Activated naive CD8-positive, alpha-beta T cell (primary cell): ENCODE results near the gene RP9.
A peak's percentile ranks its signal among the peaks of the same experiment; 100 is the strongest.

ENCODE experiments used
- H3K27ac Mint-ChIP-seq: one replicate; pipeline ENCODE4 v1.8.0; 2021; ENCODE audit warnings: mixed read lengths
- H3K27me3 Mint-ChIP-seq: one replicate; pipeline ENCODE4 v1.8.0; 2021; ENCODE audit warnings: mixed read lengths
- H3K36me3 Mint-ChIP-seq: one replicate; pipeline ENCODE4 v1.8.0; 2021; ENCODE audit warnings: mixed read lengths
- H3K4me1 Mint-ChIP-seq: one replicate; pipeline ENCODE4 v1.8.0; 2021; ENCODE audit warnings: low read depth, mixed read lengths
- H3K4me3 Mint-ChIP-seq: one replicate; pipeline ENCODE4 v1.8.0; 2021; ENCODE audit warnings: mild to moderate bottlenecking, mixed read lengths
- H3K9me3 Mint-ChIP-seq: one replicate; pipeline ENCODE4 v1.8.0; 2021; ENCODE audit warnings: low read depth, mixed read lengths

RP9 gene, protein sequence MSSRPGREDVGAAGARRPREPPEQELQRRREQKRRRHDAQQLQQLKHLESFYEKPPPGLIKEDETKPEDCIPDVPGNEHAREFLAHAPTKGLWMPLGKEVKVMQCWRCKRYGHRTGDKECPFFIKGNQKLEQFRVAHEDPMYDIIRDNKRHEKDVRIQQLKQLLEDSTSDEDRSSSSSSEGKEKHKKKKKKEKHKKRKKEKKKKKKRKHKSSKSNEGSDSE

DNA sequence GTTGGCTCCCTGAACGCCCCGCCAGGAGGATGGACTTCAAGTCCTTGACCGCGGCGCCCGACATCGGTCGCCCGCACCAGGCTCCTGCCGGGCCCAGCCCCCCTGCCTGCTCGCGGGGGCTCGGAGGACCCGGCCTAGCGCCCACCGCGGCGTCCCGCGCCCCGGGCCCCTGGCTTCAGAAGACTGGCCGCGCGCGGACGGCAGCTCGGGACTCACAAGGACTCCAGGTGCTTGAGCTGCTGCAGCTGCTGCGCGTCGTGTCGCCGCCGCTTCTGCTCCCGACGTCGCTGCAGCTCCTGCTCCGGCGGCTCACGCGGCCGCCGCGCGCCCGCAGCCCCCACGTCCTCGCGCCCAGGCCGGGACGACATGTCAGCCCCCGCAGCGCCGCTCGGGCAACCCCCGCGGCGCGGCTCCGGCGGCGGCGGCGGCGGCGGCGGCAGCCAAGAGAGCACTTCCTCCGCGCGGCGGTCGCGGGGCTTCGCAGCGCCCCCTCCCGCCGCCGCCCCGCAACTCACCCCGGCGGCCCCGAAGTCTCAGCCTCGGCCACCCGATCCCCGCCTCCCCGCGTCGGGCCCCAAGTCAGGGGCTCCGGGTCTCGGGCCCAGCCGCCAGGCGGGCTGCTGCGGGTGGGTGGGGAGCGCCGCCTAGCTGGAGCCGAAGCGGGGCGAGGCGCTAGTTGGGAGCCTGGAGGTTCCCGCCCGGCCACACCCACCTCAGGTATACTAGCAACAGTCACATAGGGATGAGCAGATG is at the start of gene RP9:
RP9 (minus strand) TSS at position 400 of the 753 bp plus-strand sequence; CDS start at position 368, 32 bp downstream.
- Mint-ChIP-seq H3K27me3 (no peaks in the 10 kb centered on the region), H3K36me3 (no peaks in the 10 kb centered on the region), H3K9me3 (no peaks in the 10 kb centered on the region), H3K4me1 (peaks cover 41% of the 10 kb centered on the region), H3K4me3 (peak within 1 kb of the TSS; percentile 96), H3K27ac (peak within 1 kb of the TSS; percentile 68)

DNA sequence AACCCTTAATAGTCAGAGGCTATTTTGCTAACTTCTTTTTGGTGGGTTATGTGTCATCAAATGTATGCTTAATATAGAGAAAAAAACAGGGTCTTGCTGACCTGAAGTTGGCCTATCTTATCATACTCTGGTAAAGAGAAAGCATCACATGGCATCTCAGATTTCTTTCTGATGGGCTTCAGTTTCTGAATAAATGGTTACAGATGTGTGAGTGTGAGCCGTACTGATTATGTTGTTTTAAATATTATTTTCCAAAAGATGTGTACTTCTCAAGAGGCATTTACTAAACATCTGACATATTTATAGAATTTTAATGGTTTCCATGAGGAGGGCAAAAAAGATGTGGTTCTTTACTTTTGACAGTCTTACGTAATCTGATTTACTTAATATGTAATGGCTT is 48.6 kb upstream of the RP9 start:
- Mint-ChIP-seq H3K27me3 (no peaks in the 10 kb centered on the region), H3K27ac (no peak overlapping the region), H3K4me1 (no peaks in the 10 kb centered on the region), H3K36me3 (peaks cover 34% of the 10 kb centered on the region), H3K9me3 (no peaks in the 10 kb centered on the region), H3K4me3 (no peak overlapping the region)

DNA sequence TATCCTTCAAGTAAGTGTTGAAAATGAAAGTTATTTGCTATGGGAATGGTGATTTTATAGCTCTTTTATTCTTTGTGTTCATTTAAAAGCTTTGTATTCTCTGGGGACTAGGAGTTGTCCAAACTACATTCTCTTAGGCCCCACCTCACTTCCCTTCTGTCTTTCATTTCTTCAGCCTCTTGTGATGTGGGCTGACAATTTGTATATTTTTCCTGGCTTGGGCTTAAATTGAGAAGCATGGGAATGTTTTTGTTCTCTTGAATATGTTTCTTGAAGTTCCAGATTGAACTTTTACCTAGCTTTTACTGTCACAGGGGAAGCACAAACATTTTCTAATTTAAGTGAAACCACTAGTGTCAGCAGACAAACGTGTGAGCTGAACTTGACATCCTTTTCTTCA is 48.1 kb upstream of the RP9 start:
- no peaks in the 10 kb centered on the region for H3K27me3 Mint-ChIP-seq
- no peaks in the 10 kb centered on the region for H3K9me3 Mint-ChIP-seq
- H3K4me3 Mint-ChIP-seq = no peak overlapping the region
- H3K4me1 Mint-ChIP-seq = no peaks in the 10 kb centered on the region
- H3K36me3 Mint-ChIP-seq = peaks cover 33% of the 10 kb centered on the region
- H3K27ac Mint-ChIP-seq = no peak overlapping the region

DNA sequence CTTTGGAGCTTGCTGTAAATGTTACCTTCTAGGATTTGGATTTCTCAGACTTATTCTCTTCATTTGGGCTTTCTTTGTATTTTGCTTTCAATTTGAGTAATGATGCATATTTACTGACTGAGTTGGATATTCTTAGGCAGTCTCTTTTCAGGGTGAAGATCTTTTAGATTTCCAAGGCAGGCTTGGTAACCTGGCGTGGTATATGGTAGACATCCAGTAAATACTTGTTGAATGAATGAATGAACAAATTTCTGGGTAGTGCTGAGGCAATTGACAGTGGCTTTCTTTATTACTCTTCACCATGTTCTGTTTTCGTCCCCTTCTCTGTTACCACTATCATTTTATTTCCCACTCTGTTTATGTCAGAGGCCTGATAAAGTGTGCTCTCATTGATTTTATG is 47.2 kb upstream of the RP9 start:
- Mint-ChIP-seq H3K36me3 (peaks cover 30% of the 10 kb centered on the region), H3K9me3 (no peaks in the 10 kb centered on the region), H3K4me3 (no peak overlapping the region), H3K4me1 (no peaks in the 10 kb centered on the region), H3K27ac (no peak overlapping the region), H3K27me3 (no peaks in the 10 kb centered on the region)

DNA sequence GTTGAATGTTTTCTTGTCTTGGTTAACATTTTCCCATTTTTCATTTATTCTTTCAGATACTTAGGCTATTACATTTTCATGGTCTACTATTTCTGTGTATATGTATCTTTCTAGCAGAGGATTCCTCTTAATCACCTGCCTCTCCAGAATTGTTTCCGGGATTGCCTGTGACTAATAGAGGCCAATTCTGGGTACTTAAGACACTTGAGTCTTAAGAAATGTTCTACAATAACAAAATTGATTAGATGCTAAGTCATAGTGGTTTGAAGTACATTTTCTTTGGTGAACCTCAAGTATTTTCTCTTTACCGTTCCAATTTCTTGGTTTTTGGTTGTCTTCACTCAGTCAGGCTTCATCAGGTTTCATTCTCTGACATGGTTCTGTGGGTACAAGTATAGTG is 46.6 kb upstream of the RP9 start:
- Mint-ChIP-seq H3K4me3 (no peak overlapping the region), H3K27me3 (no peaks in the 10 kb centered on the region), H3K4me1 (no peaks in the 10 kb centered on the region), H3K9me3 (no peaks in the 10 kb centered on the region), H3K36me3 (peaks cover 26% of the 10 kb centered on the region), H3K27ac (no peak overlapping the region)

DNA sequence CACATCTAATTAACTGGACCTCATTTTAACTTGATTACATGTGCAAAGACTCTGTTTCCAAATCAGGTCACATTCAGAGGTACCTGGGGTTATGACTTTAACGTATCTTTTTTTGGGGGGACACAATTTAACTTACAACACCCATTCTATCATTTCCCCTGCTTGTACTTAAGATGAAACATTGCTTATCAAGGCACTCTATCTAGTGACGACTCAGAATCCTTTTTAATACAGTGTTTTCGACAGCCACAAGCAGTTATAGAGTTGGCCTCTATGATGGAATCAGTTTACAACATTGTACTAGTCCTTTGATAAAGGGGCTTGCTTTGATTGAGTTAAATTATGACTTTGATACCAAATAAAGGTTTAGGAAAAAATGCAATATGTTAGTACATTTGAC is 42.9 kb upstream of the RP9 start:
- no peaks in the 10 kb centered on the region for H3K9me3 Mint-ChIP-seq
- H3K36me3 Mint-ChIP-seq = peaks cover 28% of the 10 kb centered on the region
- H3K27me3 Mint-ChIP-seq = no peaks in the 10 kb centered on the region
- no peak overlapping the region for H3K27ac Mint-ChIP-seq
- no peak overlapping the region for H3K4me3 Mint-ChIP-seq
- H3K4me1 Mint-ChIP-seq = no peaks in the 10 kb centered on the region

DNA sequence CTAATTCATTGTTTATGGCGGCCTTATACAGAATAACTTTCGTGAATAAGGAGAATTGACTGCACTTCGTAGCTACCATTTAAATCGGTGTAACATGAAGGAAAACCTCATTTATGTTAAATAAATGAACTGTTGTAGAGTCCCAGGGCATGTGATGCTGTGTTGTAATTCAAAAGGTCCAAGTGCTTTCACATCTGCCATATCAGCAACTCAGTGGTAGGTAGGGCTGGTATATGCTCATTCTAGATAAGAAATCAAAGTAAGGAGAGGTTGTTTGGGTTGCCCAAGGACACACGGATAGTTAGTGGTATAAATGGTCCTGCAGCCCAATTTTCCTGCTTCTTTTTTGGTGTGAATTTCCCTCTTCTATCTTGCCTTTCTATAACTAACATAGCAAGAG is 36.0 kb upstream of the RP9 start:
- H3K4me1 Mint-ChIP-seq = peaks cover 7% of the 10 kb centered on the region
- H3K9me3 Mint-ChIP-seq = peaks cover 4% of the 10 kb centered on the region
- H3K36me3 Mint-ChIP-seq = peaks cover 21% of the 10 kb centered on the region
- no peak overlapping the region for H3K4me3 Mint-ChIP-seq
- no peak overlapping the region for H3K27ac Mint-ChIP-seq
- no peaks in the 10 kb centered on the region for H3K27me3 Mint-ChIP-seq

DNA sequence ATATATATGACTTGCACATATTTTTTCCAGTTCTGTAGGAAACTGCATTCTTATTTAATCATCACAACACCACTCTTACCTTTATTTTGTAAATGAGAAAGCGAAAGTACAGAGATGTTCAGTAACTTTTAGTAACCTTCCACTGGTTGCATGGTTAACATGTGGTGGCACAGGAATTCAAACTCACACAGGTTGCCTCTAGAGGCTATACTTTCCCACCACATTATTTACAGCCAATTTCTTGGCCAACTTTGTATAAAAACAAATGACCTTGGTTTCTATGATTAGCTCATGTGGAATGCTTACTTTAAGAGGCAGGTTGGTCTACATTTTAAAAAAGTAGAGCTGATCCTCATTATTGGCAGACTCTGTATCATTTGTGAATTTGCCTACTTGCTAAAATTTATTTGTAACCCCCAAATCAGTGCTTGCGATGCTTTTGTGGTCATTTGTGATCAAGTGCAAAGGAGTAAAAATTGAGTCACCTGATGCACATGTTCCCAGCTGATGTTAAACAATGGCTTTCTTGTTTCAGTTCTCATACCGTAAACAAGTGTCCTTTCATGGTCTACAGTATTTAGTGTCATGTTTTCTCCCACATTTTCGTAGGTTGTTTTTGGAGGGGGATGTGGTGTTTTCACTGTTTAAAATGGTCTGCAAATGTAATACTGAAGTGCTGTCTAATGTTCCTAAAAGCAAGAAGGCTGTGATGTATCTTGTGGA is 35.0 kb upstream of the RP9 start:
- Mint-ChIP-seq H3K36me3 (peaks cover 22% of the 10 kb centered on the region), H3K4me1 (peaks cover 7% of the 10 kb centered on the region), H3K27ac (no peak overlapping the region), H3K4me3 (no peak overlapping the region), H3K9me3 (peaks cover 4% of the 10 kb centered on the region), H3K27me3 (no peaks in the 10 kb centered on the region)

DNA sequence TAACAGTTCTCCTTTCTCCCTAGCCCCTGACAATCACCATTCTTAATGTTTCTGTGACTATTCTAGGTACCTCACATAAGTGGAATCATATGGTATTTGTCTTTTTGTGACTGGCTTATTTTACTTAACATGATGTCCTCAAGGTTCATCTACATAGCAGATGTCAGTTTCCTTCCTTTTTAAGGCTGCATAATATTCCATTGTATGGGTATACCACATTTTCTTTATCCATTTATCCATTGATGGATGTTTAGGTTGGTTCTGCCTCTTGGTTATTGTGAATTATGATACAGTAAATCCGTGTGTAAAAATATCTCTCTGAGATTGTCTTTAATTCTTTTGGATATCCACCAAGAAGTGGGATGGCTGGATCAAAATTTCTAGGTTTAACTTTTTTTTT is 33.4 kb upstream of the RP9 start:
- H3K27ac Mint-ChIP-seq = no peak overlapping the region
- H3K27me3 Mint-ChIP-seq = no peaks in the 10 kb centered on the region
- H3K4me3 Mint-ChIP-seq = no peak overlapping the region
- H3K36me3 Mint-ChIP-seq = peaks cover 16% of the 10 kb centered on the region
- peaks cover 4% of the 10 kb centered on the region for H3K9me3 Mint-ChIP-seq
- H3K4me1 Mint-ChIP-seq = peaks cover 7% of the 10 kb centered on the region

DNA sequence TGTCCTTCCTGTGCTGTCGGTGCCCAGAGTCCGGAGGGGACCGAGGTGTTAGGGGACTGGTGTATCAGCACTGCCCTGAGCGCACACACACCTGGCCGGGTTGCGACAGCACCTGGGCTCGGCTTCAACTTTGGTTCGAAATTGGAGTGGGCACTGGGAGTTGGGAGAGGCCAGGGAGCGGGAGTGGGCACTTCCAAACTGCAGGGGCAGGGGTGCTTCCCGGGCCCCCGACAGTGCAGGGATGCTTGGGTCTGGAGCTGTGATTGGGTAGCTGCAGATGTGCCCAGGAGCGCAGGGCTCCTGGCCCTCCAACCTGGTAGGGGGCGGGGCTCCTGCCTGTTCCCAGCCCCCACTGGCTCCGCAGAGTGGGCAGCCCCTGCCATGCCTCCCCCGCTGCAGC is 27.9 kb upstream of the RP9 start:
- Mint-ChIP-seq H3K4me1 (peaks cover 9% of the 10 kb centered on the region), H3K9me3 (peaks cover 6% of the 10 kb centered on the region), H3K27me3 (no peaks in the 10 kb centered on the region), H3K4me3 (no peak overlapping the region), H3K36me3 (peaks cover 17% of the 10 kb centered on the region), H3K27ac (no peak overlapping the region)

DNA sequence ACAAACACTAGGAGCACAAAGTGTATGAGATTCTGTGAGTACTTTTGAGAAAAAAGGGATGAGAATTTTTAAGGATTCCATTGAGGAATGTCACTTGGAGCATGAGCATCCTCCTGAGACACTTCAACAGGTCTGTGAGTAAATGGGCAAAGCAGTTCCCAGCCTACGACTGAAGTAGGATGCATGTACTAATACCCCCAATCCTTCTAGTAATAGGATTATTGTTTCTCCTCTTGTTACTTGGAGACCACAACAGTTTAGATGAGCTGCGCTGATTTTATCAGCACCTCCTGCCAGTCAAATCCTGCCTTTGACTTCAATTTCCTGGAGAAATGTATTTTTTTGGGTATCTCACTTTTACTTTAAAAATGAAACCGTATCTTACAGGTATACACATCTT is 21.0 kb upstream of the RP9 start:
- H3K27ac Mint-ChIP-seq = peak overlapping the region; percentile 79
- H3K9me3 Mint-ChIP-seq = peaks cover under 1% of the 10 kb centered on the region
- peaks cover 4% of the 10 kb centered on the region for H3K36me3 Mint-ChIP-seq
- H3K4me1 Mint-ChIP-seq = peaks cover 29% of the 10 kb centered on the region
- H3K4me3 Mint-ChIP-seq = peak overlapping the region; percentile 95
- no peaks in the 10 kb centered on the region for H3K27me3 Mint-ChIP-seq

DNA sequence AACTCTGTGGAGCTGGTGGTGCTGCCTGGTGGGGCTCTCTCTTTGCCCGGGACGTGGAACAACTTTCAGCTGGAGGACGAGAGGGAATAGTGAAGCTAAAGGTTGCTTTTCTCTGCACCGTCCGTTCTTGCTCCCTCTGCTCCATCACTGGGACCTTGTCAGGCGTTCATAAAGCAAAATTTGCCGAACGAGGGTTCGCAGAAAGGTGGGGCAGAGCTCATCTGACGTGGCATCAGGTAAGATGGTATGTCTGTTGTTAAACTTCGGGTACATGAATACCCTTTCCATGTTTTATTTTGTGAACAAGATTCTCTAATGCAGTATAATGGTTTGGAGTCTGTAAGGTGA is 20.6 kb upstream of the RP9 start:
- peaks cover 4% of the 10 kb centered on the region for H3K36me3 Mint-ChIP-seq
- H3K4me1 Mint-ChIP-seq = peaks cover 29% of the 10 kb centered on the region
- H3K27ac Mint-ChIP-seq = peak overlapping the region; percentile 79
- no peaks in the 10 kb centered on the region for H3K27me3 Mint-ChIP-seq
- H3K4me3 Mint-ChIP-seq = peak overlapping the region; percentile 95
- no peaks in the 10 kb centered on the region for H3K9me3 Mint-ChIP-seq

DNA sequence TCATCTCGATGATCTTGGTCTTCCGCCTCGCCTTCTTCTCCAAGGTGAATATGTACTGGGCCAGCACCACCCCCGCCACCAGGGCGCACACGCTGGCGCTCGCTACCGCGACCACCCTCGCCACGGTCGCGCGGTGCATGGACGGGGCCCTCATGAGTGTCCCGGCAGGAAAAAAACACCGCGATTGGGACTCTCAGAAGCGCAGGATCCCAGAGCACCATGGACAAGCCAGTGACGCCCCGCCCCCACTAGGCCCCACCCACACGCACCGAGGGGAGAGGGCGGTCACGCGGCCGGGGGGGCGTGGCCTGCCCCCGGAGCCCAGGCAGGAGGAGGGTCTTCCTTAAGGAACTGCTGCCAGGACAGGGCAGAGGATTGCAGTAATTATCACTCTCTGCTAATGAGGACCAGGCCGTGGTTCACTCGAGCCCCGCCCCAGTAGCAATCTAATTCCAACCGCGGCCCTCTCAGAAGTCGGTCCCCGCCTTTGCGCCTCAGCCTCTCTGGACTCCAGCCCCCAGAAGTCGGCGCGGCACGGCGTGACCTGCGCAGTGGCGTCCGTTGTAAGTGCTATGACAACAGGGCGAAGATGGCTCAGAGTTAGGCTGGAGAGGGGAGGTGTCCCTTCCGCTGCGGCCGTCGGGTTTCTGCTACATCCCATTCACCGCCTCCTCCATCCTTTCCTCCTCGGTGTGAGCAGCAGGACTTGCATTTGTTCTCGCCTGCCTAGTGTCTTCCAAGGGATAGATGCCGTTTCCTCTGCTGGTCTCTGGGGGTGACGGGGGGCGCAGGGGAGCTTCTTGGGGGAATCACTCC is 20.0 kb upstream of the RP9 start, which contains the start of gene BBS9:
BBS9 (plus strand) TSS at position 575 of the 816 bp plus-strand sequence. CDS start 16,689 bp downstream, outside the sequence.
- H3K27ac Mint-ChIP-seq = peak within 1 kb of the TSS; percentile 79
- peaks cover 29% of the 10 kb centered on the region for H3K4me1 Mint-ChIP-seq
- H3K4me3 Mint-ChIP-seq = peak within 1 kb of the TSS; percentile 95
- H3K27me3 Mint-ChIP-seq = no peaks in the 10 kb centered on the region
- H3K36me3 Mint-ChIP-seq = peaks cover 4% of the 10 kb centered on the region
- H3K9me3 Mint-ChIP-seq = no peaks in the 10 kb centered on the region

DNA sequence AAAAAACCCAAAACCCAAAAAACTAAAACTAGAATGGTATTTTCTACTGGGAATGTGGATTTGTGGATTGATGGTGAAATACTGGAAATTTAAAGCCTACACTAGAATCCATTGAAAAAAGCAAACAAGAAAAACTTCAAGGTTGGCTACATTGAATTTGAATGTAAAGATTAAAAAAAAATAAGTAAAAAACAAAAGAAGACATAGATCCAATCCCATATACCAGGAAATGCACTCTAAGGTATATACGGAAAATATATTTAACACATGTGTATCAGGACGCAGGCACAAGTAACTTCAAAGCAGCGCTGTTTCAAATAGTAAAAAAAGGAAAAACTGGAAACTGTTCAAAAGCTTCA is 19.4 kb upstream of the RP9 start:
- peak overlapping the region; percentile 95 for H3K4me3 Mint-ChIP-seq
- H3K27me3 Mint-ChIP-seq = no peaks in the 10 kb centered on the region
- peaks cover 1% of the 10 kb centered on the region for H3K36me3 Mint-ChIP-seq
- H3K9me3 Mint-ChIP-seq = no peaks in the 10 kb centered on the region
- H3K27ac Mint-ChIP-seq = peak overlapping the region; percentile 79
- peaks cover 29% of the 10 kb centered on the region for H3K4me1 Mint-ChIP-seq

DNA sequence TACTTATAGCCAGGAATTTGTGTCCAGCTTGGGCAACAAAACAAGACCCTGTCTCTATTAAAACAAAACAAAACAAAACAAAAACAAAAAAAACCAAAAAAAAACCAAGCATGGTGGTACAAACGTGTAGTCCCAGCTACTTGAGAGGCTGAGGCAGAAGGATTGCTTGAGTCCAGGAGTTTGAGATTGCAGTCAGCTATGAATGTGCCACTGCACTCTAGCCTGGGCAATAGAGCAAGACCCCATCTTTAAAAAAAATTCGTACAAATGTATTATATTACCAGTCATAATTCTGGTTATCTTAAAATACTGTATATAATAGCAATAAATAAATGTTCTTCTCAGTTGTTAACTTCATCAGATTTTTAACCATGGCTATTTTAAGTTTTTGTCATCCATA is 17.9 kb upstream of the RP9 start:
- H3K36me3 Mint-ChIP-seq = no peaks in the 10 kb centered on the region
- H3K4me3 Mint-ChIP-seq = no peak overlapping the region
- H3K27ac Mint-ChIP-seq = no peak overlapping the region
- peaks cover 23% of the 10 kb centered on the region for H3K4me1 Mint-ChIP-seq
- no peaks in the 10 kb centered on the region for H3K27me3 Mint-ChIP-seq
- no peaks in the 10 kb centered on the region for H3K9me3 Mint-ChIP-seq
